ENCODE measurements around the gene HIRIP3. TPM values are rescaled to one million over a fixed set of nuclear protein-coding genes. Genes with fewer than 3 reads are reported as not detected.

Gene HIRIP3
- total RNA-seq, 2 experiments from 2014 or later: 39.5 to 41.4 TPM

DNA sequence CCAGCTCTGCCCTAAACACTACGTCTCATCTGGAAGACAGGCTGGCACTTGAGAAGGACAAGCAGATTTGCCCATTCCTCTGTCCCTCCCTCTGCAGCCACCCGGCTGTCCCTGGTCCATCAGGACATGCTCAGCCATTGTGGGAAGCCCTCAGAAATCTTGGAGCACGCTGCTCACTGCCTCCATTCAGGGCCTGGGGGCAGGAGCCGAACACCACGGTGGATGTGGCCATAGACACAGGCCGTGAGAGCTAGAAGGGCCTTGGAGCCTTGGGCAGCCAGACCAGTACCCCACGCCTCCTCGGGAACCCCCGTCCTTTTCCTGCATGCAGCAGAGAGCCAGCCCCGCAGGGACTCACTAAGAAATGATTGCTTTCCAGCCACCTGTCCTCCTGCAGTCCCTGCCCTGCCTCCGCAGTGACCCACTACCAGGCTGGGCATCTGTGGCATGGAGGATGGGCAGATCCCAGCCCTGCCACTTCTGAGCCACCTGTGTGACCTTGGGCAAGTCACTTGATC, 12.0 kb upstream of the HIRIP3 start:
- Mint-ChIP-seq H3K4me1 (peaks cover 8% of the 10 kb centered on the region), H3K27ac (no peak overlapping the region), H3K9me3 (no peaks in the 10 kb centered on the region), H3K4me3 (no peak overlapping the region), H3K27me3 (peaks cover 27% of the 10 kb centered on the region), H3K36me3 (no peaks in the 10 kb centered on the region)
- DNase-seq: no peak

DNA sequence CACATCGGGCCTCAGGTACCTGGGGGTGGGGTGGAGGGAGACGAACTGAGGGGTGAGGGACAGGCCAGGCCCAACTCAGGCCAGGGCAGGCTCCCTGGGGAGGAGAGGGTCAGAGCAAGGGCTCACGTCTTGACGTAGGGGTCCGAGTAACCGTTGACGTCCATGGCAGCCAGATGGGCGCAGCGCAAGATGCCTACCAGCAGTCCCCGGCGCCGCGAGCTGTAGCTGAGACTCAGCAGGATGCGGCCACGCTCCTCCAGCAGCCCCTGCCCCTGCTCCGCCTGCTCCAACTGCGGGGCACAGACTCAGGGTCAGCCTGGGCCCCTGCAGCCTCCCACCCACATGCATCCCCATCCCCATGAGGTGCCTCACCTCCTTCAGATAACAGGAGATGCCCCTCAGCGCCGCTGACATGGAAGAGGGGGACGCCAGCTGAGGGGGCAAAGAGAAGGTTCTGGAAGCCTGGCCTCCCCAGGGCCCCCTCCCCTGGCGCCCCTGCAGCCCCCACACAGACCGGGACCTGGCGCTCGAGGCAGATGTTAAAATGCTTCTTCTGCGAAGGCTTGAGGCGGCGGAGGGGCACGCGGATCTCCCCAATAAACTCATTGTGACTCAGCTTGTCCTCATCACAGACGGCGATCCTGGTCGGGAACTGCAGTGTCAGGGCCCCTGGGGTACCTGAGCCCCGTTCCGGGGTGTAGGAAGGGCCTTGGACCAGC, 11.4 kb upstream of the HIRIP3 start:
- Mint-ChIP-seq H3K27me3 (peaks cover 20% of the 10 kb centered on the region), H3K36me3 (no peaks in the 10 kb centered on the region), H3K9me3 (no peaks in the 10 kb centered on the region), H3K4me3 (no peak overlapping the region), H3K4me1 (peaks cover 6% of the 10 kb centered on the region), H3K27ac (no peak overlapping the region)
- no peak for DNase-seq

- no peak for DNase-seq
- Mint-ChIP-seq H3K27me3 (peaks cover 17% of the 10 kb centered on the region), H3K4me1 (peaks cover 6% of the 10 kb centered on the region), H3K27ac (no peak overlapping the region), H3K4me3 (no peak overlapping the region), H3K9me3 (no peaks in the 10 kb centered on the region), H3K36me3 (no peaks in the 10 kb centered on the region)
These were observed 10.7 kb upstream of the HIRIP3 start for GRCh38 chr16:30006095-30006473.

DNA sequence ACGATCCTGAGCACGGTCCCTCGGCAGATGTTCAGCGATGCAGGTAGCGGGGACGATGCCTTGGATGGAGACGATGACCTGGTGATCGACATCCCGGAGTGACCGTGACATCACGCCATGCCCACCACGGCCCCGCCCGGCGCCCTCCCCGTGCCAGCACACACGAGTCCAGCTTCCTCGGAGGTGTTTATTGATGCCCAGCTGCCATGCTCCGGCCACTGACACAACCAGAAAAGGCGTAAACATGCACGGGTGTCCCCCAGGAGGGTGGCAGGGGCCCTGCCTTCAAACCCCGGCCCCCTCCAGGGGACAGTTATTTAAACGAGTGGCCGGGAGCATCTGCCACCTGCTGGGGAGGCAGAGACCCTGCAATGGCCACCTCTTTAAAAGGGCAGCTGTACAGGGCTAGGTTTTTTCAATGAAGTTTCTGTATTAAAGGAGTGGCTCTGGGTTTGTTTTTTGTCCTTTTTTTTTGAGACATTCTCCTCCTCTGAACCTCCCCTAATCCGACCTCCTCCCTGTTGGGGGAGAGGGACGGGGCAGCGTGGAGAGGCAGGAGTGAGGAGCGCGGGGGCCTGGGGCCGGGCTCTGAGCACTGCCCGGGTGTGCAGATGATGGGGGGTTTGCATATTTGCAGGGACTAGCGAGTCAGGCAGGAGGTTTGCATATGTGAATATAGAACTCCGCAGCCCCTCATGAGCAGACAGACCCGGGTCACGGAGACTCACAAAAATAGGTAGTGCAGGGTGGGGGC, 10.1 kb upstream of the HIRIP3 start:
- peak; percentile 48 for DNase-seq
- Mint-ChIP-seq H3K36me3 (no peaks in the 10 kb centered on the region), H3K27me3 (peaks cover 15% of the 10 kb centered on the region), H3K4me1 (peaks cover 5% of the 10 kb centered on the region), H3K27ac (no peak overlapping the region), H3K9me3 (no peaks in the 10 kb centered on the region), H3K4me3 (no peak overlapping the region)

- Mint-ChIP-seq H3K27ac (no peak overlapping the region), H3K9me3 (no peaks in the 10 kb centered on the region), H3K27me3 (peaks cover 9% of the 10 kb centered on the region), H3K36me3 (no peaks in the 10 kb centered on the region), H3K4me1 (peaks cover 3% of the 10 kb centered on the region), H3K4me3 (no peak overlapping the region)
- no peak for DNase-seq
These were observed 9.4 kb upstream of the HIRIP3 start for GRCh38 chr16:30004811-30005242.

DNA sequence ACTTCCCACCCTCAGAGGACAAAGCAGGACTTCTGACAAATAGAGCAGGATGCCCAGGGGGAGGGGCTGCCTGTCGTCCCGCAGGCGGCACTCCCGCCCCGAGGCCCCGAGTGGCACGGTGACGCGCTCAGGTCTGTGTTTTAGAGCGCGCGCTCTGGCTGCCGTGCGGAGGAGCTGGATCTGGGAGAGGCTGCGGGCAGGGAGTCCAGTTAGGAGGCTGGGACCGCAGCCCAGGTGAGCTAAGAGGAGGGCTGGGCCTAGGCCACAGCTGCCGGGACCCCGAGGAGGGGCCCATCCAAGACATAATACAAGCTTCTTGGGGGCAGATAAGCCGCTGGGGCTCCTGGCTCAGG, 9.0 kb upstream of the HIRIP3 start:
- no peak overlapping the region for H3K4me3 Mint-ChIP-seq
- DNase-seq: no peak
- no peak overlapping the region for H3K27ac Mint-ChIP-seq
- no peaks in the 10 kb centered on the region for H3K9me3 Mint-ChIP-seq
- H3K36me3 Mint-ChIP-seq: no peaks in the 10 kb centered on the region
- peaks cover 3% of the 10 kb centered on the region for H3K4me1 Mint-ChIP-seq
- peaks cover 7% of the 10 kb centered on the region for H3K27me3 Mint-ChIP-seq

GRCh38 chr16:30003670-30004423, 8.4 kb upstream of the HIRIP3 start:
- Mint-ChIP-seq H3K36me3 (no peaks in the 10 kb centered on the region), H3K27ac (no peak overlapping the region), H3K4me1 (peaks cover 5% of the 10 kb centered on the region), H3K9me3 (no peaks in the 10 kb centered on the region), H3K4me3 (no peak overlapping the region), H3K27me3 (peaks cover 3% of the 10 kb centered on the region)
- DNase-seq: no peak

DNA sequence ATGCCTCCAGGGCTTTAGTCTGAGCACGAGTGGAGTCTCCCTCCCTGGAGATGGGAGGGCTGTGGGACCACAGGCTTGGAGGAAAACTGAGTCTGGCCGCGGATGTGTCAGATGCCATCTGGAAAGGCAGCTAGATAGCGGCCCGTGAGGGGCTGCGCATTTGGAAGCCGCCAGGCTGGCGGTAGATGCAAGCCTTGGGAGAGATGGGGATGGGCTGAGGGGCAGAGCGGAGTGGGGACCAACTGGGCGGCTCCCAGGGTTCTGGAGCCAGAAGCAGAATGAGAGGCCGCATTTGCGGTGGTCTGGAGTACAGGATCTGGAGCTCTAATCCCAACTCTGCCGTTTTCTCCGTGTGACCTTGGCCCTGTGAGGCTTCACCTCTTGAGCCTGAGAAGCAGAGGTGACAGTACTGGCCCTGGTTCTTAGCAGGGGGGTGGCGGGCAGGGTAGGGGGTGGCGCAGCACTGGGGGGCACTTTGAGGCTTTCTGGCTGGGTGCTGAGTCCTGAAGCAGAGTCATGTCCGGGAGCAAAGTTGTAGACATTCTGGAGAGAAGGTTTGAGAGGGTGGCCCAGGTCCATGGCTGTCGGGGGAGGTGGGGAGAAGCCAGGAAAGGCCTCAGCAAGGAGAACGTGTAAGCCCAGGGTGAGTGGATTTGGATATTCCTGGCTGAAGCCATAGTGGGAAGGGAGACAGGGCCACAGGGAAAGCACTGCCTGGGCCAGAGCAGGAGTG, 7.4 kb upstream of the HIRIP3 start:
- Mint-ChIP-seq H3K9me3 (no peaks in the 10 kb centered on the region), H3K27ac (no peak overlapping the region), H3K4me3 (no peak overlapping the region), H3K4me1 (peaks cover 11% of the 10 kb centered on the region), H3K27me3 (no peaks in the 10 kb centered on the region), H3K36me3 (peaks cover 7% of the 10 kb centered on the region)
- DNase-seq: no peak

DNA sequence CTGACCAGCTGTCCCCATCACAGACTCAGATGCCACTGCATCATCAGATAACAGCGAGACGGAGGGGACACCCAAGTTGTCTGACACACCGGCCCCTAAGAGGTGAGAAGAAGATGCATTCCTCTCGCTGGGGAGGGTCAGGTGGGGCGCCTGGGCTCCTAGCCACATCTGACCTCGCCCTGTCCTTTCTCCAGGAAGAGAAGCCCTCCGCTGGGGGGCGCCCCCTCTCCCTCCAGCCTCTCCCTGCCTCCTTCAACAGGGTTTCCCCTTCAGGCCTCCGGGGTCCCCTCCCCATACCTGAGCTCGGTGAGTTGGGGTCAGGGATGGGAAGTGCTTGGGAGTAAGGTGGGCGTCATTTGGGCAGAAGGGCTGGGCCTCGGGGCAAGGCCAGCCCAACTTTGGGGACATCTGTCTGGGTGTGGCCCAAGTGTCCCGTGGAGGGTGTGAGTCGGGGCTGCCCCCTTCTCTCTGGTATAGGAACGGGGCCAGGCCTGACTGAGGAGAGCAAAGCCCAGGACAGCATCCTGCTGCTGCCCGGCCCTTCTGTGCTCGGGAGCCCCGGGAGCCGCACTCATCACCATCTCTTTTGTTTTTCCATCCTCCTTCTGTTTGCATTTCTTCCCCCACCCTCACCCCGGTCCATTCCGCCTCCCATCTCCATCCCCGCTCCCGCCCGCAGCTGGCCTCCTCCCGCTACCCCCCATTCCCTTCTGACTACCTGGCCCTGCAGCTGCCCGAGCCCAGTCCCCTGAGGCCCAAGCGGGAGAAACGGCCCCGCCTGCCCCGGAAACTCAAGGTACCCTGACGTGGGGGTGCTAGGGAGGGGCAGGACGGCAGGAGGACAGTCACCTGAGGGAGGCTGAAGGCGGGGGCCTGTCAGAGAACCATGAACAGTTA, 5.6 kb upstream of the HIRIP3 start:
- peaks cover 17% of the 10 kb centered on the region for H3K4me1 Mint-ChIP-seq
- H3K4me3 Mint-ChIP-seq: no peak overlapping the region
- H3K27ac Mint-ChIP-seq: no peak overlapping the region
- DNase-seq: no peak
- H3K9me3 Mint-ChIP-seq: no peaks in the 10 kb centered on the region
- H3K27me3 Mint-ChIP-seq: no peaks in the 10 kb centered on the region
- peaks cover 21% of the 10 kb centered on the region for H3K36me3 Mint-ChIP-seq

DNA sequence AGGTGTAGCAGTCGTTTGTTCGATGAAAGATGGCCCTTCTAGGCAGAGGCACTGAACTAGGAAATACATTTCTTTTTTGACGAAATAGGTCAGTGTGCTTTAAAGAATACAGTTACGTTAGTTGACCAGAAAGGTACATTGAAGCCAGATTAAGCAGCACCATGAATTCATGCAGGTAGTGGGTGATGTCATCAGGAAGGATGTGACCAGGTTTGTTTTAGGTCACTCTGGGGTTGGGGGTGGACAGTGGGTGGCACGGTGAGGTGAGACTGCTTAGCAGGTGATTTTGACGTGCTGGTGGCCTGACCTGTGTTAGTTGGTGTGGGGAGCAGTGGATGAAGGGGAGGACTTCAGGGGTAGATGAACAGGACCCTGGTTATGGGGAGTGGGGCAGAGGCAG, 4.2 kb upstream of the HIRIP3 start:
- Mint-ChIP-seq H3K36me3 (peaks cover 27% of the 10 kb centered on the region), H3K27ac (no peak overlapping the region)

DNA sequence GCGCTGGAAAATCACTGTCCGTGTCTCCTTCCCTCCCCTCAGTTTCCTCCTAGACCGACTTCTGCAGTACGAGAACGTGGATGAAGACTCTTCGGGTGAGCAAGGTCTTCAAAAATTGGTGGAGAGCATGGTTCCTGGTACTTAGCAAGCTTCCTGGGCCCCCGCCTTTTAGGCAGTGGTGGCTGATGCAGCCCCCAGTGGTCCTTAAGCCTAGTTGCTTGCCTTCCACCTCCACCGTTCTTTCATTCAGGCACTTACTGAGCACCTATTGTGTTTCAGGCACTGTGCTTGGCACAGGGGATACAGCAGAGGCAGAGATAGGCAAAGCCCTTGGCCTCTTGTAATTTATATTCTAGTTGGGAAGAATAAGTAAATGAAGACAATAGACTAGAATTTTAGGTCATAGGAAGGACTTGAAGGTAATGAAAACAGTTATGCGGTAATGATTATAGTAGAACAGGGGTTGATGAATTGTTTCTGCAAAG, 1.4 kb upstream of the HIRIP3 start:
- Mint-ChIP-seq H3K9me3 (no peaks in the 10 kb centered on the region), H3K36me3 (peaks cover 29% of the 10 kb centered on the region), H3K27ac (peak overlapping the region; percentile 99), H3K27me3 (no peaks in the 10 kb centered on the region), H3K4me3 (peak overlapping the region; percentile 99), H3K4me1 (peaks cover 30% of the 10 kb centered on the region)
- DNase-seq: no peak

More for the DNA sequence above, 4.2 kb upstream of the HIRIP3 start:
- Mint-ChIP-seq H3K4me1 (peaks cover 26% of the 10 kb centered on the region), H3K9me3 (no peaks in the 10 kb centered on the region), H3K4me3 (no peak overlapping the region), H3K27me3 (no peaks in the 10 kb centered on the region)
- DNase-seq: no peak

DNA sequence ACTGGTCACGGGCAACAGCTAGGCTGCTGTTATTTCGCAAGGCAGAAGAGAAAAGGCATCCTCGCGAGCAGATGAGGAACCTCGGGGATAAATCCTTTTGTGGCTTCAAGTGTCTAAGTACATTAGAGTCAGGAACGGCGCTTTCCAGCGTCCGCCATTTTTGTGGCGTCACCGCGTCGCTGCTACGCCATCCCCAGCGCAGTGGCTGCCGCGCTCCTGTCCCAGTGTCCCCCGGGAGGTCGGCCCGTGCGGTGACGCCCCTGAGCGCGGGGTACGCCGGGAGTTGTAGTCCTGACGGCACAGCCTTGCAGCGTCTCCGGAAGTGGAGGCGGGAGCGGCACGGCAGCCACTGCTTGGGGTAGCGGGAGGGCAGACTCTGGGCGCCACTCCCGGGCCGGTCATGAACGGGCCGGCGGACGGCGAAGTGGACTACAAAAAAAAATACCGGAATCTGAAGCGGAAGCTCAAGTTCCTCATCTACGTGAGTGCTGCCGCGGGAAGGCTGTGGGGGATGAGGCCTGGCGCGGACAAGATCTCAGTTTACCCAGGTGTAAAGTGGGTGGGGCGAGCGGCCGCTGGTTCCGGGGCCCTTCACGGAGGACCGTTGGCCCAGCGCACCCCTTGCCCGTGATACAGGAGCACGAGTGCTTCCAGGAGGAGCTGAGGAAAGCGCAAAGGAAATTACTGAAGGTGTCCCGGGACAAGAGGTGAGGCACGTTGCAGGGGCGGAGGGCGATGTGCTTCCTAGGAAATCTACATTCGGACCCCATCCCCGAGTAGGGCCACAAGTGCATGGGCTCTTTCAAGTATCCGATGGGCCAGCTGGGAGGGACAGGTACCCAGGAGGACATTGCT, 721 bp upstream of the HIRIP3 start, which contains the start of gene INO80E:
Gene INO80E, plus strand, starts transcription at position 331 of the 855 bp plus-strand sequence. Its CDS starts 70 bp downstream, at position 401.
- DNase-seq: peak; percentile 100
- Mint-ChIP-seq H3K4me1 (peaks cover 30% of the 10 kb centered on the region), H3K27me3 (no peaks in the 10 kb centered on the region), H3K27ac (peak within 1 kb of the TSS; percentile 99), H3K36me3 (peaks cover 29% of the 10 kb centered on the region), H3K9me3 (no peaks in the 10 kb centered on the region), H3K4me3 (peak within 1 kb of the TSS; percentile 99)

All from activated naive CD8-positive, alpha-beta T cell treated with anti-CD3 and anti-CD28 coated beads for 36 hours (primary cell).